Right hindlimb (tissue), 1 donor: Measurements from ENCODE around the gene ADPRS.

ENCODE experiments used
- DNase-seq: peaks from one replicate; pipeline ENCODE4 v3.0.0-alpha.2; 2018

The ADPRS gene

DNA sequence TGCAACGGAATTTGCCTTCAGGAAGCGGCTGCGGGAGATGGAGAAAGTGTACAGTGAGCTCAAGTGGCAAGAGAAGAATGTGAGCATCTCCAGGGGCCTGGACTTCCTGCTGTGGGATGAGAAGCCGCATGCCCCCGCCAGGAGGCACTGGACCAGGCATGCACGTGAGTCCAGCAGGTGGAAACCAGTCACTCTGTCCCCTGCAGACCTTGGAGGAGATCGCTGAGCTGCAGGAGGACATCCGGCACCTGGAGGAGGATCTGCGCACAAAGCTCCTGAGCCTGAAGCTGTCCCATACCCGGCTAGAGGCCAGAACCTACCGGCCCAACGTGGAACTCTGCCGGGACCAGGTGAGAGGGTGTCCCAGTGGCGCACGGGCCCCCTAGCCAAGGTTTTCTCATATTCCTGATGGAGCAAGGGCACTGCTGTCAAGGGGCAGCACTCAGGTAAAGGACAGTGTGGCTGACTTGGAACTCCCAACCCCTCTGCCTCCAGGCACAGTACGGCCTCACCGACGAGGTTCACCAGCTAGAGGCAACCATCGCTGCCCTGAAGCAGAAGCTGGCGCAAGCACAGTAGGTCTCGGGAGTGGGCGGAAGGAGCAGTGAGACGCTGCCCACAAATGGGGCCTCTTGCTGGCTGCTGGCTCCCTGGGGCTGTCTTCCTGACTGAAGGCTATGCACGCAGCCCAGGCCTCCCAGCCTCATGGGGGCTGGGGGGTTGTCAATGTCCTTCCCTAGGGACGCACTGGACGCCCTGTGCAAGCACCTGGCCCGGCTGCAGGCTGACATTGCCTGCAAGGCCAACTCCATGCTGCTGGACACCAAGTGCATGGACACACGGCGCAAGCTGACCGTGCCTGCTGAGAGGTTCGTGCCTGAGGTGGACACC lies 1.2 kb upstream of the ADPRS start:
- peak; percentile 33 for DNase-seq

DNA sequence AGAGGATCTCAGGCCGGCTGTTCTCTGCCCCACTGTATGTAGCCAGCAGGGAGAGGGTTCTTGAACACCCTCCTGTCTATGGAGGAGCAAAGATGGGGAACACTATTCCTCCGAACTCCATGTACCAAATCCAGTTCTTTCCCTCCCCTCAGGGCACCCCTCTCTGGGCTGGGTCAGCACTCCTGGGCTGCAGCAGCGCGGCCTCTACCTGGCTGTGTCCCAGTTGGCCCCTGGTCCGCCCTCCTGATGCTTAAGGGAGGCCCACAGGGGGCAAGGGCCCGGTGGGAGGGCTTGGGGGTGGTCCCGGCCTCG lies 471 bp upstream of the ADPRS start:
- DNase-seq: no peak

DNA sequence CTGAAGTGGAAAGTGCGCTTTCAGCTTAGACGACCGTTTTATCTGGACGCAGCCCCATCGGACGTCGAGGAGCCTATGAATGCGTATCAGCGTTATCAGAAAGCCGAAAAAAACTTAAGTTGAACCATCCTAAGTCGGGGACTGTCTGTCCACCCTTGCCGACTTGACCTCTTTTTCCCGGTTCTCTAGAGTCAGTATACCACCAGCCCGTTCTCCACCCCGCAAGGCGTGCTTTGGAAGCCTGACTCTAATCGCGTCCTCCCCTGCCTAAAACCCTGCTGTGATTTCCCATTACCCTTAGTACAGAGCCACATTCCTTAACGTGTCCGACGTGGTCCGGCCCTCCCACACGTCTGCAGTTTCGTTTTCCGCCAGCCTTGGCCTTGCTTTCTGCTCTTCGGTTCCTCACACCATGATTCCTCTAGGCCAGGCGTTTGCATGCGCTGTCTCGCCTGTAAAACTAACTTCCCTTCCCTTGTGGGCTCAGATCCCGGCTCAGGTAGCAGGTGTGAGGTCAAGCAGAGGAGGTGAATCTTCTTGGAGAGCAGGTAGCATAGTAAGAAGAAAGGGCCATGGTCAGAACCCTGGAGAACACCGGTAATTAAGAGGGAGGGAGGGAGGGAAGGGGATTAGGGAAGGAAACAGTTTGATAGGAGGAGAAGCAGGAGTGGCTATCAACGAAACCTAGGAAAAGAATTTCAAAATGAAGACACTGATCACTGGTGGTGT lies 865 bp downstream of the ADPRS start:
- DNase-seq: no peak

DNA sequence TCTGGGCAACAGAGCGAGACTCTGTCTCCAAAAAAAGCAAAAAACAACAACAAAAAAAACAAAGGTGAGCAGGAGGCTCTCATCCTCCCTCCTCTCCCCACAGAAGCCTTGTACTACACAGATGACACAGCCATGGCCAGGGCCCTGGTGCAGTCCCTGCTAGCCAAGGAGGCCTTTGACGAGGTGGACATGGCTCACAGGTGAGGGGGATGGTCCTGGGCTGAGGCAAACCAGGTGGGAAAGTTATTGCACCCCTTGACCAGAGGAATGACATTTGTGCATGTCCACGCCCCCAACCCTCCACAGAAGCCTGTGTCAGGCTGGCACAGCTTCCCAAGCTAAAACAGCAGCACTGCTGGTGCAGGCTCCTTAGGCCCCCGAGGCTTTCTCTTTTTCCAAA lies 2.4 kb downstream of the ADPRS start:
- DNase-seq: no peak

DNA sequence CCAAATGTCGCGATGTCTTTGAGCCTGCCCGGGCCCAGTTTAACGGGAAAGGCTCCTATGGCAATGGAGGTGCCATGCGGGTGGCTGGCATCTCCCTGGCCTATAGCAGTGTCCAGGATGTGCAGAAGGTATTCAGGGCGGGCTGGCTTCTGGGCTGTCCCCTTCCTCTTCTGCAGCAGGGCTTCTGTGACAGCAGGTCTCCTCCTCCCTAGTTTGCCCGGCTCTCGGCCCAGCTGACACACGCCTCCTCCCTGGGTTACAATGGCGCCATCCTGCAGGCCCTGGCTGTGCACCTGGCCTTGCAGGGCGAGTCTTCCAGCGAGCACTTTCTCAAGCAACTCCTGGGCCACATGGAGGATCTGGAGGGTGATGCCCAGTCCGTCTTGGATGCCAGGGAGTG lies 3.0 kb downstream of the ADPRS start:
- no peak for DNase-seq

DNA sequence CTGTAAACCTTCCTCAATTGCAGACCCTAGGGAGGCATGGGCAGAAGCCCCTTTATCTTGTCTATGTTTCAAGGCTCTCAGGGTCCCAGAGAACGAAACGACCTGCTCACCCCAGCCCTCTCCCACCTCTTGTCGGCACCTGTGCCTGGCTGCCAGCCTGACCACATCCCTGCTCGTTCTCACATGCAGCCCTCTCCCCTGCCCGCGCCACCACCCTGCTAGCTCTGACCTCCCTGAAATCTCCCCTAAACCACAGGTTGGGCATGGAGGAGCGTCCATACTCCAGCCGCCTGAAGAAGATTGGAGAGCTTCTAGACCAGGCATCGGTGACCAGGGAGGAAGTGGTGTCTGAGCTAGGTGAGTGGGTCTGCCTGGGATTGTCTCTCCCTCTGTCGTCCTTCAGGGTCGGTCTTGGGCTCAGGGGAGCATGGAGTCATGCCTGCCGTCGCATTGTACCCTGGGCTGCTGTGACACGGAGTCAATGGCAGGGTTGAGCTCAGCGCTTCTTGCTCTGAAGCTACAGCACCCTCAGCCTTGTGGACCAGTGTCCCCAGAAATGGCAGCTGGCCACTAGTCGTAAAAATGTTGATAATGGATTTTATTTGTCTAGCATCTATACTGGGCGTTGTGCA lies 3.6 kb downstream of the ADPRS start:
- no peak for DNase-seq

DNA sequence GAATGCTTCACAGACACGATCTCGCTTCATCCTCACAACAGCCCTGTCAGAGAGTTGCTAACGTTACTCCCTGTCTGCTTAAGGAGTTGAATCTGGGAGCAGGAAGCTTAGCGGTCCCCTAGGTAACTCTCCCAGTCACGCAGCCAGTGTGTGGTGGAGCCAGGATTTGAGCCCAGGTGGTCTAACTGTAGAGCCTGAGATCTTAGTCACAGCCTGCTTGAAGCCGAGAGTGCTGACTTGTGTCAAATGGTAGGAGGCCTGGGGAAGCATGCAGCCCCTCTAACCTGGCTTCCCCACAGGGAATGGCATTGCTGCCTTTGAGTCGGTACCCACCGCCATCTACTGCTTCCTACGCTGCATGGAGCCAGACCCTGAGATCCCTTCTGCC lies 4.1 kb downstream of the ADPRS start:
- no peak for DNase-seq

DNA sequence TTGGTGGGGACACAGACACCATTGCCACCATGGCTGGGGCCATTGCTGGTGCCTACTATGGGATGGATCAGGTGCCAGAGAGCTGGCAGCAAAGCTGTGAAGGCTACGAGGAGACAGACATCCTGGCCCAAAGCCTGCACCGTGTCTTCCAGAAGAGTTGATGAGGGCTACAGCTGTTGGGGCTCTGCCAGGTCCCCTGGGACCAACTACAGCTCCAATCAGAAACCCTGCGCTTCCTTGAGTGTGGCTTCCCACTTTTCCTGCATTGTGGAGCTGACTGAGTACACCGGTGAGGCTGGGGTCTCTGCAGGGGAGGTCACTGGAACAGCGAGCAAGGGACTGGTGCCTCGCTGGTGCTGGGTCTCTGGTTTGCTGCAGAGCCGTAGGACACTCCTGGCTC lies 4.5 kb downstream of the ADPRS start:
- DNase-seq: no peak

DNA sequence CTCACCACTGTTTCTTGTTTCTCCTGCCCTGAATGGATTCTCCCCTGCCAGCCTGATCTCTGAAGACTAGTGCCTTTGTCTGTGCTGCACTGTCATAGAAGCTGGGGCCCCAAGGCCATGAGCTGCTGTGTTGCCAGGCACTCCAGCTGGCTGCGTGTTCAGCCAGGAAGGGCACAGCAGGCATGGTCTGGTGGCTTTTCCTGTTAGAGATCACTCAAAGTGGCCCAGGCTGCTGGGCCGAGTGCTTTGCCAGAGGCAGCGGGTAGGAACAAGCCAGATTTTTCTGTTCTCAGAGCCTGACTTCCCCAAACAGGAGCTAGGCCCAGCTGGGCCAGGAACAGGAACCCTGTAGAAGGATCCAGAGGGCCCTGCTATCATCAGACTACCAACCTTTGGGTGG lies 5.2 kb downstream of the ADPRS start:
- DNase-seq: no peak

DNA sequence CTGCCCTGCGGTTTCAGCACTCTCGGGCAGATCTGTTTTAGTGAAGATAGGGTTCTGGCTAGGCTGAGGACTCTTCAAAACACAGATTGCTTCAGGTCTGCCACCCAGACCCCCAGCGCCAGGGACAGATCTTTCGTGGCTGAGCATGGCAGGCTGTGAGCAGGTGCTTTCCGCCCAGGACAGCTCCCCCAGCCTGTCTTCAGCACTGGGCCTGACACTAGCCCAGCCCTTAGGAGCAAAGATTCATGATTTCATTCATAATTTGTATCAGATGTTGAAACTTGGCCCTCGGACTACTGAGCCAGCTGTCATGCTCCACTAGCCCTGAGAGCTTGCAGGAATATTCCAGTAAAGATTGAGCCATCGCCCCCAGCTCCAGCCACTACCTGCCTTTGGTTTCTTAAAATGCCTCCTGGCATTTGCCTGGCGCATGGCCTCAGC lies 5.9 kb downstream of the ADPRS start:
- no peak for DNase-seq

DNA sequence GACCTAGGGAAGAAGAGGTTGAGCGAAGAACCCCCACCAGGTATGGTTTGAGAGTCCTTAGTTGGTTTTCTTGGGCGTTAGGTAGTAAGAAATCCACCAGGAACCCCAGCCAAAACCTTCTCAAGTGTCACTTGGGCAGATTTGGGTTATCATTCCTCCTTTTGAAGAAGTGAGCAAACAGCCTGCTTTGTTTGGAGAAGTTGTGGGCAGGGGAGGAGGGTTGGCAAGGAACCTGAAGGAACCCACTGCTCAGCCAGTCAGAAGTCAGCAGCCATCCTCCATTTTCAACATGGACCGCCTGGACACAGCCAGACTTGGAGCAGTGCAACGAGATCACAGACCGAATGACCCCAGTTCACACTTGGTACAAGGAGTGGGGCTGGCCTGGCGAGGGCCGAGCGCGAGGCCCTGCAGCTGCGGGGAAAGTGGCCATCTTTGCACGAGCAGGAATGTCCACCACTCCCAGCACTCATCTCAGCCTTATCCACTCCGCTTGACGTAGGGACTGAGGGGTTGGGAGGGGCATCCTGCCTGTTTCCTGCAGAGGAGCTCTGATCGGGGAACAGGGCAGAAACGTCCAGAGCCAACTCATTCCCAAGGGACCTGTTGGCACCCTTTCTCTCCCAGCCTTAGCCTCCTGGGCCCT lies 7.2 kb downstream of the ADPRS start:
- peak; percentile 38 for DNase-seq

DNA sequence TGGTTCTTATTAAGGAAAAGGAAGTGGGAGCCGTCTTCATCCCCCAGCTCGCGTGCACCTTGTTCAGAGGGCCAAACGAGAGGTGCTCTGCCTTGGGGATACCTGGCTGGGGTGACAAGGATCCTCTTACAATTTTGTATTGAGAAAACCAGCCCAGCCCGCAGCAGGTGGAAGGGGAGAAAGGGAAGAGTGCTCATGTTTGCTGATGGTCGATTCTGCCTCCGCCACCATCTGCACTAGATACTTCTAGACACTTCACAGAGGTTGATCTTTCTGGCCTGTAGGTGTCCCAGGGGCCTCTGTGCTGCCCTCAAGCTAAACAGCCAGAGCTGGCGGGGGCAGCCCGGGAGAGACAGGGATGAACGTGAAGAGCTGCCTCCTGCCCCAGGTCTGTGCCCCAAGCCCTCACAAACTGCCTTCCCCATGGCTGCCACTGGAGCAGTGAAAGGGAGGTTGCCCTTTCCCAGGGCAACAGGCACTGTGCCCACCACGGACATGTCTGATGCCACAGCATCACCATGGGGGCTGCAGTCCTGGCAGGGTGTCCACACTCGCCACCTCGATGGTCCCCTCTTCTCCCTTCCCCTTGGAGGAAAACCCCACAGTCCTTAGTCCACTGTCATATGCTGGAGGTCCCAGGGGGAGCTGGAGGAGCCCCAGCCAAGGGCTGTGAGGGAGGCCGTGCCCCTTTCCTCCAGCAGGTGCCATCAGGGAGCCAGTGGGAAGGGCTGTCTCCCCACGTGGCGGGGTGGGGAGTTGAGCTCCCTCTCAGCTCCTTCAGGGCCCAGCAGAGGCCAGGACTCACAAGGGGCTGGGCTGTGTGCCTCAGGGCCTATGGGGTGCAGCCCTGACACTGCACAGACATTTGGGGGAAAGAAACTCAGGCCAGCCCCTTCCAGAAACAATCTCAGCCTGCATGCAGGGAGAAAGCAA lies 8.1 kb downstream of the ADPRS start:
- DNase-seq: peak; percentile 32

DNA sequence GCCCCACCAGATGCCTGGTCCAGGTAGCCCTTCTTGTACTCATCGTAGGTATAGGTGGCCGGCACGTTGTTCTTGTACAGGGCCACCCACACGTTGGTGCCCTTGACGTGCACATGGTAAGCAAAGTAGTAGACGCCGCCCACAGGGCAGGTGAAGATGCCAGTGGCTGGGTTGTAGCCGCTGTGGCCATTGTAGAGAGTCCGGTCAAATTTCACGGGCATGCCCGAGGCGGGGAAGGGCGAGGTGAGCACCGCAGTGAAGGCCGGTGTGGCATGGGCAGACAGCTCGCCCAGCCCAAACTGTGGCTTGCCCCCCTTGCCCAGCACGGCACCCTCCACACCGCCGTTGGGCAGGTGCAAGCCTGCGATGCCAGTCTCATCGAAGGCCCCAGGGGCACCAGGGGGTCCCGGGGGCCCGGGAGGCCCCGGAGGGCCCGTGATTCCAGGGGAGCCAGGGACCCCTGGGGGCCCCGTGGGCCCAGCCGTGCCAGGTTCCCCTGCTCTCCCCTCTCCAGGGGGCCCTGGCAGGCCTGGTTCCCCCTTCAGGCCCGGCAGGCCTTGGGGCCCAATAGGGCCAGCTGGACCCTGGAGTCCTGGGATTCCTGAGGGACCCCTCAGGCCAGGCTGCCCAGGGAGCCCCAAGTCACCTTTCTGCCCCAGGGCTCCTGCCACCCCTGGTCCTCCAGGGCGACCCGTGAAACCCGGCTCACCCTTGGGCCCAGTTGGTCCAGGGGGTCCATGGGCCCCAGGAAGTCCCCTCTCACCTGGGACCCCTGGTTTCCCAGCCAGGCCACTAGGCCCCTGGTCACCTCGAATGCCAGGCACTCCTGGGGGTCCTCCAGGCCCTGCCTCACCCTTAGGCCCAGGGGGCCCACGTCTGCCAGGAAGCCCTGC lies 9.2 kb downstream of the ADPRS start:
- no peak for DNase-seq

DNA sequence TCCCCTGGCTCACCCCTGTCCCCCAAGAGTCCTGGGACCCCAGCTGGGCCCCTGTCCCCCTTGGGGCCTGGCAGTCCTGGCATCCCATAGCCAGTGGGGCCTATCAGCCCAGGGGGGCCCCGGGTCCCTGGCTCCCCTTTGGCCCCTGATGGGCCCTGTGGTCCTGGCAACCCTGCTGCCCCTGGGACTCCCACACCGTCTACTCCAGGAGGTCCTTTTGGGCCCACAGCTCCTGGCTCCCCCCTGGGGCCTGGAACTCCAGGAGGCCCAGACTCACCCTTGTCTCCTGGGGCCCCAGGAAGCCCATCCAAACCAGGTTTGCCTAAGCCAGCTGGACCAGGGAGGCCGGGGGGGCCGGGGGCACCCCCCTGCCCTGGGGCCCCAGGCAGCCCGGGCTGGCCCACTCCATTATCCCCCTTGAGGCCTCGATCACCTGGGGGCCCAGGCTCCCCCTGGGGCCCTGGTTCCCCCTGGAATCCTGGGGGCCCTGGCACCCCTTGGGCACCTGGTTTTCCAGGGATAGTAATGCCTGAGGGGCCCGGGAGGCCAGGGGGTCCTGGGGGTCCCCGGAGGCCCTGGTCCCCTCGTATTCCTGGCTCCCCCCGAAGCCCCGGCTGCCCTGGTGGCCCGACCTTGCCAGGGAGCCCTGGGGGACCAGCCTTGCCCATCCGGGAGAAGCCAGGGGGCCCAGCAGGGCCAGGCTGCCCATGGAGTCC lies 10.1 kb downstream of the ADPRS start:
- no peak for DNase-seq

DNA sequence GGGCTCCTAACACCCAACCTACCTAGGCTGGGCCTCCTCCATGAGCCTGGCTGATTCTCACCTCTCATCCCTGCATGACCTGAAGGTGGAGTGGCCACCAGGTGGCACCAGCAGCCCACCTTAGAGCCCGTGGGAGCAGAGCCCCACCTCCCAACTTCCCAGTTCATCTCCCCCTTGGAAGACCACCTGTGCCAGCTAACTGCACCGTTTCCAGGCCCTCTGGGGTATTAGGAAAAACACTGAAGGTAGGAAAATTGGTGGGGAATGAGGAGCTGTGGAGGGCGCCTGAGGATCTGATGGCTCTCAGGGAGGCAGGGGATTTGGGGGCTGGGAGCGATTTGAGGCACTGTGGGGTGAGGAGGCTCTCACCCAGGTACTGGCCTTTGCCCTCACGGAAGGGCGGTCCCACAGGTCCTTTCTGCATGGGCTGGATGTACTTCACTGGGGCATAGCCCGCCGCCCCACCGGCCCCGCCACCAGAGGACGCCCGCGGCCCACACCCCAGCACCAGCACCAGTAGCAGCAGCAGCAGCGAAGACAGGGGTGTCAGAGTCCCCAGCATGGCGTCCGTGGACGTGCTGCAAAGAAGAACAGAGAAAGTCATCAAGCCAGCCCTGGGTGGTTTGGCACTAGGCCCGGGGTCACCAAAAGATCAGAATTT lies 11.1 kb downstream of the ADPRS start:
- DNase-seq: peak; percentile 85

DNA sequence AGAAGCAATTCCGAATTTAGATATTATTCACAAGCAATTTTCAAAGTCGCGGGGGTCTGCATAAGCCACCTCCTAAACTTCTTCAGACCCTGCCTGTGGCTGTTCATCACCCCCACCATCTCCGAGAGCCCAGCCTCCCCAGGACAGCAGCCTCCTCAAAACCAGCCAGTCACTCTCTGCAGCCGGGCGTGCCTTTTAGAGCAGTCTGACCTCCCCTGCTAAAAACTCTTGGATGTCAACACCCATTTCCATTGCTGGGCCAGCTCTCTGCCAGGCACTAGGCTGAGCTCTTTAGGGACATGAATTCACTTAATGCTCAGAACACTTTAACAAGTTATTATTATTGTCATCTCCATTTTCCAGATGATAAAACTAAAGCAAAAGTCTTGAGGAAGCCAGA lies 11.7 kb downstream of the ADPRS start:
- DNase-seq: no peak

DNA sequence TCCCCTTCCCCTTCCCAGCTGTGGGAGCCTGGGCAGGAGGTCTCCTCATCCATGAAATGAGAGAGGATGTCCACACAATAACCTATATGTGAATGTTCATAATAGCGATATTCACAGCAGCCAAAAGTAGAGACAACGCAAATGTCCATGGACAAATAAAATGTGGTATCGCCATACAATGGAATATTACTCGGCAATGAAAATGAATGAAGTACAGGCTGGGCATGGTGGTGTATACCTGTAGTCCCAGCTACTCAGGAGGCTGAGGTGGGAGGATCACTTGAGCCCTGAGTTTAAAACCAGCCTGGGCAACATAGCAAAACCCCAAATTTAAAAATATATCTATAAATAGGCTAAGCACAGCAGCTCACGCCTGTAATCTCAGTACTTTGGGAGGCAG lies 12.9 kb downstream of the ADPRS start:
- DNase-seq: no peak

DNA sequence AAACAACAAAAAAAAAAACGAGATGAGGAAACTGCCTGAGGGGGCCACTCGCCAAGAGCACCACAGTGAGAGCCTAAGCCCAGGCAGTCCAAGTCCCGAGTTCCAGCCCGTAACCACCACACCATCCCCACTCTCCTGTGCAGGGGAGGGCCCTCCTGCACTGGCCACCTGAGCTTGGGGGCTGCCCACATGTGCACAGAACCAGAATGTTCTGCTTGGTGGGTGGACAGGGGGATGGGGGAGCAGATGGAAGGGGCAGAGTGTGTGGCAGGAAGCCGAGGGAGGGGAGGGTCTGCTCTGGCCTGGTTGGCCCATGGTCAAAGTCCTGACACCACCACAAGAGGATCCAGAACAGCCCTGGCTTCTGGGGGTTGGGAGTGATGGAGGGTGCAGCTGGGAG lies 17.6 kb downstream of the ADPRS start:
- DNase-seq: peak; percentile 17

DNA sequence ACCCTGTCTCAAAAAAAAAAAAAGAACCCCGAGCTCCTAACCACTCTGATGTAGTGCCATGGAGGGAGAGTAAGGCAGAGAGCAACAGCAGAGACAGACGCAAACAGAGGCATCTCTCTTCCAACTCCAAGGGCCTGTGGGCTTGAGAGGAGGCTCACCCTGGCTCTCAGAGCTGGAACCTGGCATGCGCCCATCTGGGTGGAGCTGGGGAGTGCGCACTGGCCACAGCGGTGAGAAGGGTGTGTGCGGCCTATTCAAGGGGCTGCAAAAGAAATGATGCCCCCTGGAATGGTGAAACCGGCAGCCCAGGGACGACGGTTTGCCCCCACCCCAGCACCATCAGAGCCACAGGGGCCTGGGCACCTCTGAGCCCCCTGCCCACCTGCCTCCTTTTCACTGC lies 18.7 kb downstream of the ADPRS start:
- DNase-seq: peak; percentile 48

DNA sequence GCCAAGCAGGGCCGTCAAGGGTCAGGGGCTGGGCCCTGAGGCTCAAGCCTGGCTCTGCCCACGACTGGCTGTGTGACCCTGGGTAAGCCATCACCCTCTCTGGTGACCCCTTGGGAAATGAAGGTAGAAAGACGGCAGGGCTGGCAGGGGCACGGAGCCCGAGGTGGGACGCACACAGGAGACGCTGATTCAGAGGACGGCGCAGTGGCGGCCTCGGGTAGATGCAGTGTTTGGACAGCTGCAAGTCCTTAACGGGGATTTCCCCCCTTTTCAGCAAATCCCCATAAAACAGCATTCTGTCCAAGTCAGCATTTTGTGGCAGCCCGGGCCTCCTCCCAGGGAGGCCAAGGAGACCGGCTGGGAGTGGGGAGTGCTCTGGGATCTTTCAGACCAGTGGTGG lies 19.6 kb downstream of the ADPRS start:
- DNase-seq: peak; percentile 54
